ENCODE measurements around the gene GSE1.

GSE1 gene

DNA sequence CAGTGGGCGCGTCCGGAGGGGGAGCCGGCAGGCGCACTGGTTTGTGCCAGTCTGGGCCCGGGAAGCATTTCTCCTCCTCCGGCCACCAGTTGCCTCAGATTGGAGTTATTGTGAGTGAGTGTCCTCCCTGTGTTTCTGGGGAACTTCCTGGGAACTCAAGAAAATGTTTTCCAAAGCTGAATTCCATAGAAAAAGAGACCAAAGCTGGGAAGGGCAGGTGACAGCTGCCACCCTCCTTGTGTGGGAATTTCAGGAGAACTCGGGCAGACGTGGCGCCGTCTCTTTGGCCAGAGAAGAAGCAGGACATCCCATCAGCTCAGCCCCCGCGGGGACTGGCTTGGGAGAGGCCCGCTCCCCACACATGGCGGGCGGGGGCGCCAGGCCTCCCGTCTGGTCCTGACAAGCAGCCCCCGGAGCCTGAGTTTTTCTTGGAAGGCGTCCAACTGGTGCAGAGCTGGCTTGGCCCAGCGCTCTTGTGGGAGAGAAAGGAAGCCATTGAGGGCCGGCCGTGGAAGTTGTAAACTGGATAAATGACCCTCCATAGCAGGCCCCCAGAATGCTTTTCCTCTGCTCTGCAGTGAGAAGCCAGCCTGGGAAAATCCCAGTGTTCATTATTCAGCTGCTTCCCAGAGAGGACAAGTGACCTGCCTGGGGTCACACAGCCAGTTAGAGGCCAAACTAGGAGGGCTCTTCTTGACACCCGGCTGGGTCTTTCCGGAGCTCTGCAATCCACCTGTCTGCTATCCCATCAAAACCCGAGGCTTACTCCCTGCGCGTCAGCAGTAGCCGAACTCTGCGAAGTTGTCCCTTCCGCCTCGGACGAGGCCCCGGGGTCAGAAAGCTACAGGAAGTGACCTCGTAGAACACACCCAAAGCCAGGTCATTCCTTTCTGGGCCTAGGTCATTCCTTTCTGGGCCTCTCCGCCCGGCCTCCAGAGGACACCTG, 39.2 kb upstream of the GSE1 start:
- FAIRE-seq: no peak
- DNase-seq (ENCODE audit: low spot score): no peak

GRCh38 chr16:85574672-85575475, 38.2 kb upstream of the GSE1 start:
- no peak for FAIRE-seq
- DNase-seq (ENCODE audit: low spot score): no peak

- FAIRE-seq (no peak), DNase-seq (ENCODE audit: low spot score) (no peak)
Measured at GRCh38 chr16:85575920-85576319, 37.2 kb upstream of the GSE1 start.

DNA sequence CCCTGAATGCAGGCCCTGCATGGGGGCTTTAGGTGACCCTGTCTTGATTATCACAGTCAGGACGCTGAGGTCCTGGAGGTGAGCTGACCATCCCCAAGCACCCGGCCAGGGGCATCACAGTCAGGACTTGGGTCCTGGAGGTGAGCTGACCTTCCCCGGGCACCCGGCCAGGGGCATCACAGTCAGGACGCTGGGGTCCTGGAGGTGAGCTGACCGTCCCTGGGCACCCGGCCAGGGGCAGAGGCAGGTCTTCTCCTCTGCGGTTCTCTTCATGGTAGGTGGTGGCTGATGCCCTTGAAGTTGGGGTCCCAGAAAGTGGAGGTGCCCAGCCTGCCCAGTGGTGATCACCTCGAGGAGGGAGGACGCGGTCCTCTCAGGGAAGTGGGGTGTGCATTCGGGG, 36.2 kb upstream of the GSE1 start:
- FAIRE-seq (no peak), DNase-seq (ENCODE audit: low spot score) (no peak)

- DNase-seq (ENCODE audit: low spot score) (no peak), FAIRE-seq (no peak)
Measured at GRCh38 chr16:85577899-85578598, 35.1 kb upstream of the GSE1 start.

DNA sequence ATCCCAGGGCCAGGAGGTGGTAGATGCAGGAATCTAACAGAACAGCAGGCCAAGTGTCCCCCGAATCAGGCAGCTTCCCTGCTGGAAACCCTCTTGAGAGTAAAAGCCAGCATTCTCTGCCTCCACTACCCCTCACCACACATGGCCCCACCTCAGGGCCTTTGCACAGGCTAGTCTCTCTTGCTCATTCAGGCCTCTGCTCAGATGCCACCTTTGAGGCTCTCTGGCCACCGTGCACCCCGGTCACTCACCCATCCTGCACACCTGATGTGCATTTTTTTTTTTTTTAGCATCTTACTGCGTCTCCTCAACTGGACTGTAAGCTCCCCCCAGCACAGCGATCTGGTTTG, 34.5 kb upstream of the GSE1 start:
- DNase-seq (ENCODE audit: low spot score) (no peak), FAIRE-seq (no peak)

DNA sequence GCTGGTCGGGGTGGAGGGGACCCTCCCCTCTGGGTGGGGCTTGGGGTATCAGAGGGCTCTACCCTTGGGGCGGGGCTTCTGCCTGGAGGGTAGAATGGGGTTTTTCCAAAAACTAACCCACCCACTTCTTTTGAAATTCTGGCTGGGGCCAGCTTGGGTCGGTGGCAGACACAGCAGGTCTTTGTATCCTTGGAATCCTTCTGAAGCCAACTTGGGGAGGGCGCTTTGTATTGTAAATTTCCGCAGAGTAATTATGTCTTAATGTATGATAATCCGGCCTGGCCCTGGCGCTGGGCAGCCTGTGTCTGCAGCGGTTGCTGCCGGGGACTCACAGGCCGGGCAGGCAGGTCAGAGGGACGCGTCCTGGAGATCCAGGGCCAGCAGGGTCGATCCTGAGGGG, 33.9 kb upstream of the GSE1 start:
- DNase-seq (ENCODE audit: low spot score): no peak
- FAIRE-seq: no peak

- DNase-seq (ENCODE audit: low spot score): no peak
- no peak for FAIRE-seq
Measured at GRCh38 chr16:85579923-85580580, 33.1 kb upstream of the GSE1 start.

GRCh38 chr16:85580684-85581083, 32.4 kb upstream of the GSE1 start:
- no peak for DNase-seq (ENCODE audit: low spot score)
- no peak for FAIRE-seq

- no peak for FAIRE-seq
- no peak for DNase-seq (ENCODE audit: low spot score)
Measured at GRCh38 chr16:85582229-85582991, 30.7 kb upstream of the GSE1 start.

DNA sequence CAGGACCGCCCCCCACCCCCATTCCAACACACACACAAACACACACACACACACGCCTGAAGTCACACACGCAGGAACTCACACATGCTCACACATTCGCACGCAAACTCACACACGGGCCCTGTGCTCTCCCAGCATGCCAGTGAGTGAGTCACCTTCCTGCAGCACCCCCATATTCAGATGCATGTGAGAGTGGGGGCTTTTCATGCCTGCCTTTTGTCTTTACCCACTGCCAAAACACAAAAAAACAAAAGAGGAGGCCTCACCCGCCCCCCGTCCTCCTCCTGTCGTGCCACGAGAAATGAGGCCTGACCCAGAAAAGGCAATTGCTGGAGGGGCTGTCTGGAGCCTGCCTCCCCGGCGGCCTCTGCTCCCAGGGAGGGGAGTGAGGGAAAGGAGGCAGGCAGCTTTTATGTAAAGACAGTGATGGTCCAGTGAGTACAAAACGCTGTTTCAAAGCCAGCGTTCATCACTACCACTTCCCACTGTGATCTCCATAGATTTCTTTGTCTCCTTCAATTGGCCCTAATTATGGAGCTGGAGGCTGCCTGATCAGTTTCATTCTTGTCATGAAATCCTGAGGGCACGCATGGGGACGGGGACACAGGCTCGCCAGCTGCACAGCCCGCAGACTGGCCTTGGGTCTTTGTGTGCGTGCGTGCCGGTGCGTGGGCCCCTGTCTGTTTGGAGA, 29.5 kb upstream of the GSE1 start:
- DNase-seq (ENCODE audit: low spot score) (no peak), FAIRE-seq (no peak)

DNA sequence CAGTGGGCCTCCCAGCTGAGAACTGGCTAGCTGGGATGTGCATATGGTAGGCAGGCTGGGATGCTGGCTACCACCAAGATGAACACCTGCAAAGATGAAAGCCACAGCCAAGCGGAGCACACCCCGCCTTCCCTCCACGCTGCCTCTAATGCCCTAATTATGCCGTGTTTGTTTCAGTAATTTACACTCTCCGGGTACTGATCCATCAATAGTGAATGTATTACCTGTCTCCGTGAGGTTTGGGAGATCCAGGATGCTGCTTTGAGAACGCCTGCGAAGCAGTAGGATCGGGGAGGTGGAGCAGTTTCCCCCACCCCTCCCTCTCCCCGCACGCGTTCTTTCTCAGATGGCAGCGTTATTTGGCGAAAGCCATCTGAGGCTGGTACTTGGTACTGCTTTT, 28.9 kb upstream of the GSE1 start:
- DNase-seq (ENCODE audit: low spot score) (no peak), FAIRE-seq (no peak)

DNA sequence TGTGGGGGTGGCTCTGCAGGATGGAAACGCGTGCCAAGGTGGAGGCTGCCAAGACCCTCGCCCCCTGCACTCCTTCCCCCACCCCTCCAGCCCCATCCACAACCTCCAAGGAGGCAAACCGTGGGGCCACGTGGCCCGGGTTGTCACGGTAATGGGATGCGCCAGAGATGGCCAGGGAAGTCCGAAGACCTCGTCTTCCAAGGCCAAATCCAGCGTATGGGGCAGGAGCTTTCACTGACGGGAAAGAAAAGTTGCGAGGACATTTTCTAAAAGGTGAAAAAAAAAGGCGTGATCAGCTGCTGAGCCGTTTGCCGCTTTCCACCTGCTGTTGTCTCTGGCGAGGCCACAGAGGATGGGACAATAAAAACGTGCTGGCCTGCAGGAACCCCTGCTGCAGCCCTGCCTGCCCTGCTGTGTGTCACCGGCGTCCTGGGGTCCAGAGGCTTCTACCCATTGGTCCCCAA, 28.3 kb upstream of the GSE1 start:
- FAIRE-seq (no peak), DNase-seq (ENCODE audit: low spot score) (no peak)

DNA sequence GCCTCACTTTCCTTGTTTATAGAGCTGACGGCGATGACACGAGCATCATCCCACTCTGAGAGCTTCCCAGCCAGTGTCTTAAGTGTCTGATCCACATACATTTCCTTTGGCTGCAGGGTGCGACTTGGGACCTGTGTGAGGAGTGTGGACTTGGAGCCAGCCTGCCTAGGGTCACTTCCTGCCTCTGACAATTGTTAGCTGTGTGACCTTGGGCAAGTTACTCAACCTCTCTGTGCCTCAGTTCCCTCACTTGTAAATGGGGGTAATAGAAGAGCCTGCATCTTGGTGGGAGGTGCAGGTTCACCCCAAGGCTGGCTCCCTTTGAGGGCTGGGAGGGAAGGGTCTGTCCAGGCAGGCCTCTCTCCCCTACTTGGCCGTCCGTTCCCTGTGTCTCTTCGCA, 27.4 kb upstream of the GSE1 start:
- no peak for DNase-seq (ENCODE audit: low spot score)
- no peak for FAIRE-seq

DNA sequence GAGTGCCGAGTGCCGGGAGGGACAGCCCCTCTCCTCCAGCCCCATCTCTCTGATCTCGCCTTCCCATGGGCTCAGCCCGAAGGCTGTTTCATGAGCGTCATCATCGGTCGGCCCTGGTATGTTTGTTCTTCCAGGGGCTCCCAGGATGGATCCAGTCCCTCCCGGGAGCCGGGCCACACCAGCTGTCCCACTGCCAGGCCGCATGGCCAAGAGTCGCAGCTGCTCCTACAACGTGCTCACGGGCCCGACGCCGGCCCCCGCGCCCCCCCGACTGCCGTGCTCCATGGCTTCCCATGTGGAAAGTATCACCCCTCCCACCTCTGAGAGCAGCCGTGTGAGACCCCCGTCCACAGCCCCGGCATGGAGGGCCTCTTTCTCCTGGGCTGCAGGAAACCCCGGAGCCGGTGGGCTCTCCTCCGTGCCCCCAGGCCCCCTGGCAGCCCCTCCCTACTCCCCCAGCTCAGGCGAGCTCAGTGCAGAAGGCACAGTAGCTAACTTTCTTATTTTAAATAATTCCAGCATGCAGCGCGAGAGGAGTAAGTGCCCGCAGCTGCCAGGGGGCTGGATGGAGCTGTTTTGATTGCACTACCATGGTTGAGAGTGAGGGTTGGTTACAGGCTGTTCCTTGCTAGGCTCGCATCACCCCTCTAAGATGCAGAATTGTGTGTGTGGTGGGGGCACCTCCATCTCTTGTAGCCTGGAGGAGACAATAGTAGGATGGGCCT, 26.6 kb upstream of the GSE1 start:
- FAIRE-seq (no peak), DNase-seq (ENCODE audit: low spot score) (no peak)

- FAIRE-seq: no peak
- no peak for DNase-seq (ENCODE audit: low spot score)
Measured at GRCh38 chr16:85587762-85588556, 25.2 kb upstream of the GSE1 start.

GRCh38 chr16:85588562-85589503, 24.3 kb upstream of the GSE1 start:
- DNase-seq (ENCODE audit: low spot score) (no peak), FAIRE-seq (no peak)

Data from RCC 7860 (cell line).